Urothelium cell line (cell line): ENCODE data around the gene ZKSCAN3.
A peak's percentile ranks its signal among the peaks of the same experiment; 100 is the strongest.
"Not testable (repeated sequence)": the region's sequence is repeated elsewhere in the genome, so short reads cannot be mapped to it uniquely, and the experiment has no call there.

Source experiments
- DNase-seq: peaks from one replicate; pipeline ENCODE4 v3.0.0; 2011; ENCODE audit warnings: low spot score, mixed read lengths
- FAIRE-seq: peaks from 2 replicates; lab custom pipeline; 2011; peaks lifted over from hg19 to GRCh38; lab: Jason Lieb, UNC

Gene ZKSCAN3

DNA sequence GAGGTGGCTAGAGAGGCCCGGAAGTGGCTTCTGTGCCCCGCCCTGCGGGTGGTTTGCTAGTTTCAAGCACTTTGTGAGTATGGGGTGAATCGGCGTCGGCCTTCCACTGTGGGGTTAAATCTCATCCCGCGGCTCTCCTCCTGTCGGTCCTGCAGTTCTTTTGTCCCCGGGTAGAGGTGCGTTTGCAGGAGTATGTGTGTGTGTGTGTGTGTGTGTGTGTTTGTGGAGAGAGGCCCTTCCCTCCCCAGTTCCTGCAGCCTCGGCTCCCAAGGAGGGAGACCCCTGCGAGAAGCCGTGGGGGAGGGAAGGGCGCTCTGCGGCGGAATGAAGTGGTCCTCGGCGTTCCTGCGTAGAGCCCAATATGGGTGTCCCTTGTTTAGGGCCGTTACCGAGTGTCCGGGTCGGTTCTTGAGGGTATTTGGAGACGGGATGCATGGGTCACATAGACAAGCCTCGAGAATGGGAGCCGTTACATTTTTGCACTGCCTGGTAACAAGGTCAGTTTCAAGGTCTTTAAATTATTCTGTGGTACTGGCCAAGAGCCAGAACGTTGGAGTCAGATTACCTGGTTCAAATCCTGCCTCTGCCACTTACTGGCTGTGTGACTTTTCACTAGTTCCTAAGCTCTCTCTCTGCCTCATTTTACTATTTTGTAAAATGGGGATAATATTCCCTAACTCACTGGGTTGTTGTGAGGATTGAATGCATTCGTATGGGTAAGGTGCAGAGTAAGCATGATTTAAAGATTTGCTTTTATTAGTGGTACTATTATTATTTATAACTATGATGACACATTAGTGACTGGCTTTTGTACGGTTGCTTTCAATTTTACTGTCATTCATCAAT lies at the start of gene ZKSCAN3:
TSS of gene ZKSCAN3 (plus strand) at position 56 of the 846 bp plus-strand sequence. CDS start 9,640 bp downstream, outside the sequence.
- DNase-seq = peak; percentile 80
- FAIRE-seq = no peak

DNA sequence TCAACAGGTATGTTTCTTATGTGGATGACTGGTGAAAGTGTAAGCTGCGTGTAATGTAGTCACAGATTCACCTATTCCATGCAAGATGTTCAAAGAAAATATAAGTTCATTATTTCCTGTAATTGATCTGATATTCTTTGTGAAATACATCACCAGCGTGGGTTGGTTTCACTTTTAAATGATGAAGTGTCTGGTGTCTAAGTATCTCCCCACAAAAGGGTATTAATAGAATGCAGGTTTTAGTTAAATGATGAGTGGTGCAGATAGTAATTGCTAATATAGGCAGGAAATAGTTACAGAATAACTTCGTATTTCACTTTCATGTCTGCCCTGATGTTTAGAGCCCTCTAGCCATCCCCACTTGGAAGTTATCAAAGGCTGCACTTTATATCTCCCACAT lies 46.2 kb upstream of the ZKSCAN3 start:
- no peak for DNase-seq
- FAIRE-seq = no peak

GRCh38 chr6:28306363-28306762 lies 43.4 kb upstream of the ZKSCAN3 start:
- FAIRE-seq = not testable (repeated sequence)

DNA sequence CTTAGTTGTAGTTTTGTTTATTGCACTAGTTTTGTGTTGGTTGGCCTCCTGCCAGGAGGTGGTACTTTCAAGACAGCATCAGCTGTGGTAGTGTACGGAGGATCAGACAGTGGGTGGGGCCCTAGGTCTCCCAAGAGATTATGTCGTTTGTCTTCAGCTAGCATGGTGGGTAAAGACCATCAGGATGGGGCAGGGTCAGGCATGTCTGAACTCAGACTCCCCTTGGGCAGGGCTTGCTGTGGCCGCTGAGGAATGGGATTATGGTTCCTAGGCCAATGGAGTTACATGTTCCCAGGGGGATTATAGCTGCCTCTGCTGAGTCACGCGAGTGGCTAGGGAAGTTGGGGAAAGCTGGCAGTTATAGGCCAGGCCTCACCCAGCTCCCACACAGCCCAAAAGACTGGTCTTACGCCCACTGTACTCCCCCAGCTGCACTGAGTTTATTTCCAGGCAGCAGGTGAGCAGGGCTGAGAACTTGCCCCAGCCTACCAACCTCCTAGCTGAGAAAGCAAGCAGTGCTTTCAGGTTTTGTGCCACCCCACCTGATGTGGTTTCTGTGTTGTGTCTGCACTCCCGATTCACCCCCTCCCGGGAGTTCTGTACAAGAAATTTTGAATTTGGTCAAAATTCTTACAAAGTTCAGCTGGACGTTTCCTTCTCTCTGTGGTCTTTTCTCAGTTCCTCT lies 38.5 kb upstream of the ZKSCAN3 start:
- DNase-seq (no peak), FAIRE-seq (no peak)

More at GRCh38 chr6:28306363-28306762, 43.4 kb upstream of the ZKSCAN3 start:
- not testable (repeated sequence) for DNase-seq

DNA sequence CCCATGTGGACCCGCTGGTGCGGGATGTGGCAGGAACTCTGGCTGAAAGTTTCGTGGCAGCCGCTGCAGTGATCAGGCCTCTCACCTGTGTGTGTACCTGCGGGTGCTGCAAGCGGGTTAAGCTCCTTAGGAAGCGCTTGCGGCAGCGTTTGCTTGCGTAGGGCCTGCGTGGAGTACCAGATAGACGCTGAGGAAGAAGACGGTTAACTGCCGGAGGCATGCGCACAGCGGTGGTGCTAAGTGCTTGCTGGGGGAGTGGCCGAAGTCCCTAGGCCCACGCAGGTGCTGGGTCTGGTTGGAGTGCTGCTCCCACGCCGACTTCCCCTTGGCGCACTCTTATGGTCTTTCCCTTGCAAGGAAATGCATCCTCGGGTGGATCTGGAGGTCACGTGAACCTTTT lies 36.8 kb upstream of the ZKSCAN3 start:
- DNase-seq = no peak
- FAIRE-seq = no peak

GRCh38 chr6:28315628-28316027 lies 34.1 kb upstream of the ZKSCAN3 start:
- DNase-seq = no peak
- no peak for FAIRE-seq

- not testable (repeated sequence) for FAIRE-seq, DNase-seq
Measured at GRCh38 chr6:28317866-28318265, 31.9 kb upstream of the ZKSCAN3 start.

DNA sequence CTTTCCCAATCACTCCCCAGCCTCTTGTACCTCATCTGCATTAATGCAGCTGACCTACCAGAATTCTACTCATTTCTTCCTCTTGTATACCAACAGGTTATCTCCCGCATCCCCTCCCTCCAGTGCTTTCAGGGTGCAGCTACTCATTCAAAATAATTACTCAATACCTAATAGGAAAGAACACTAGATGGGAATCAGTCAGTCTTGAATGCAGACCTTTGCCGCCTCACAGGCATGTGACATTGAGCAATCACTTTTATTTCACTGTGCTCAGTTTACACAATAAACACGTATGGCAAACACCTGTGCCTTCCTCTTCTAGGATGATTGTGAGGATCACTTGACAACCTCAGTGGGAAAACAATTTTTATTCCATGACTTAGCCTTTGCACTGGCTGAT lies 27.1 kb upstream of the ZKSCAN3 start:
- no peak for FAIRE-seq
- no peak for DNase-seq

DNA sequence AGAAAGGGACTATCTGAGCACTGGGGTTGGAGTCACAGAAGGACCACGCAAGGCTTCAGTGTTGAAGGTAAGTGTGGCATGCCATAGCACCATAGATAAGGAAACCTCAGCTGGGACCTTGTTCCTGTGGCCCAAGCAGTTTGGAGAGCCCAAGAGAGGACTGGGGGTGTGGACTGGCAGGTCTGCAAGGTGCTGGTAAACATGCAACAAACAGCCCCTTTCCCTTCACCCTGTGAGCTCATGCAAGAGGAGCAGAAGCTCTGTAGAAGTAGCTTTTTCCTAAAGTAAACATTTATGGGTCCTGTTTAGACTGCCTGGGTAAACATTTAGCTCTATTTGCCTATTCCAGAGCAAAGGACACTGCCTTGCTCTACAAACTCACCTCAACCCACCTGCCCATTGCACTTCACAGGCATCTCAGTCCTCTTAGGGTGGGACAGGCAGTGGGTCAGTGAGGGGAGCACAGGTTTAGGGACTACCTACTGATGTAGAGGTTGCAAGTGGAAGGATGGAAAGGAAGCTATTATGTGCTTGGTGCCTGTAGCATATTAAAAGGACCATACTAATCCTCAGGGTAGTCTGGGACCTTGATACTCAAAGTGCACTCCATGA lies 25.8 kb upstream of the ZKSCAN3 start:
- FAIRE-seq = no peak

GRCh38 chr6:28326371-28326948 lies 23.3 kb upstream of the ZKSCAN3 start:
- DNase-seq (no peak), FAIRE-seq (no peak)

More for the DNA sequence above, 25.8 kb upstream of the ZKSCAN3 start:
- no peak for DNase-seq

DNA sequence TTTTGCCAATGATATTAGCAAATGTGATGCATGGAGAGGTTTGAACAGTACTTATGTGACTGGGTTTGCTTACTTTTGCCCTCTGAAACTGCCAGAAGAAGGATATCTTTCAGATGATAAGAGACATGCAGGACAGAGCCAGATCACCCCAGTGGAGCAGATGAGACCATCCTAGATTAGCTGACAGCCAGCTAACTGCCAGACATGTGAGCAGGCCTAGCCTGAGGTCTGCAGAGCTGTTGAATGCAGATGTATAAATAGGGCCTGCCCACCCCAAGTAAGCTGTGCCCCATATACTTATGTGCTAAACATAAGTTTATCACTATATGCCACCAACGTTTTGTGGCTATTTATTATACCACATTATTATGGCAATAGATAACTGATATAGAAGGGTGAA lies 19.7 kb upstream of the ZKSCAN3 start:
- DNase-seq = no peak

DNA sequence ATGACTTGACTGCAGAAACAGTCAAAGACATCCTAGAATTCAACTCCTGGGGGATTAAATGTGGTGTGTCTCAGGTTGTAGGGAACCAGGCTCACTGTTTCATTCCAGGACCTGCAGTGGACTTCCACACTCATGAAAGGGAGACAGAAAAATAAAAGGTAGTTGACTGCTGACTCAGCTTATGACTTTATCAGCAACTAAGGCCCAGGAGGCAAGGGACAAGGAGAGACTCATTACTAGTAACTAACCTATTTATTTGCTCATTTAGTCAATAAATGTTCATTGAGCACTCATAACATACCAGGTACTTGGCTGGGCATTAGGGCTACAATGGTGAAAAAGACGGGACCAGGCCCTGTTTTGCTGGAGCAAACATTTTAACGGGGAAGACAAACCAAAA lies 16.7 kb upstream of the ZKSCAN3 start:
- no peak for DNase-seq
- no peak for FAIRE-seq

More for the DNA sequence above, 19.7 kb upstream of the ZKSCAN3 start:
- no peak for FAIRE-seq

DNA sequence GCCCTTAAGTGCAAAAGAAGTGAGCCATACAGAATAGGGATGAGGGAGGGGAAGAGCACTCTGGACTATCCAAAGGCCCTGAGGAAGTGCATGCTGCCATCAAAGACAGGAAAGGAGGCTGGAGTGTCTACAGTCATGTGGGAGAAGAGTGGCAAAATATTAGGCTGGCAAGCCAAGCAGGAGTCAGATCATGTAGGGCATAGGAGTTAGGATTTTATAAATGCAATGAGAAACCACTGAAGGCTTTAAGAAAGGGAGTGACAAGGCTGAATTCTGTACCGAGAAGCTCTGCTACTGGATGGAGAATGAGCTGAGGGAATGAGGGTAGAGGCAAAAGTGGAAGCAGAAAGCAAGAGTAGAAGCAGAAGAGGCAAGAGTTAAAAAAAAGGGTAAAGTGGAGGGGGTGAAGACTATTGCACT lies 16.1 kb upstream of the ZKSCAN3 start:
- DNase-seq = no peak
- no peak for FAIRE-seq

GRCh38 chr6:28334286-28335039 lies 15.3 kb upstream of the ZKSCAN3 start:
- no peak for FAIRE-seq
- DNase-seq = no peak

DNA sequence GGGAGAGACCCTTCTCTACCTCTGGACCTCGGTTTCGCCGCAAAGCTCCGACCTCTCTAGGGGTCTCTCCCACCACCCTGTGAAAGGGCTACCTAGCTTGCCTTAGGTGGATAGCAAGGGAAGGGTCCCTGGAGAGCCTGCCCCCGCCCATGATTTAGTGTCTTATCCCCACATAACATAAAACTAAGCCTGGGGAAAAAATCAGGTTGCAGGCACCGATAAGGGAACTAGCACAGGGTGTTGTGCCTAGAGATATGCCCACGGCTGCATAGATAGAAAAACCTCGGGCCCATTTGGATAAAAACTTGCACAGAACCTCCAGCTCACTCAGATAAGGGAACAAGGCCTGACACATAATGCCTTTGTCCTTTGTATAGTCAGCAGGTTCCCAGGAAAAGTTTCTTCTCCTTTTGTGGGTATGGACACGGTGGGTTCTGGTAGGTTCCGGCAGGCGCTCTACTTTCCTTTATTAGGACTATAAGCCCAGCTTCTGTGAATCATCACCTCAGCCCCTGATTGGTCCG lies 14.6 kb upstream of the ZKSCAN3 start:
- FAIRE-seq (no peak), DNase-seq (no peak)

- peak; percentile 62 for DNase-seq
- FAIRE-seq = no peak
Measured at GRCh38 chr6:28335564-28336283, 14.0 kb upstream of the ZKSCAN3 start, which contains the start of gene ZSCAN31. ZSCAN31 (minus strand) TSS chr6:28336148; CDS start chr6:28329683, 6,465 bp downstream.

GRCh38 chr6:28336284-28337120 lies 13.2 kb upstream of the ZKSCAN3 start:
- FAIRE-seq (no peak), DNase-seq (no peak)

GRCh38 chr6:28337121-28337520 lies 12.6 kb upstream of the ZKSCAN3 start:
- FAIRE-seq (no peak), DNase-seq (no peak)
